ENCODE results near the gene EAPP.

GRCh38 chr14:34571771-34572170 is 32.3 kb upstream of the EAPP start:
- TF ChIP-seq CTCF (IDR thresholded peaks at IDR 0.05) (no peak), POLR2A (IDR thresholded peaks at IDR 0.05) (no peak), EP300 (IDR thresholded peaks at IDR 0.05) (no peak)
